Mammary epithelial cell (primary cell): Measurements from ENCODE around the gene PTGDS.

Experiments used
- CTCF ChIP-seq, 2 donors: IDR thresholded peaks in 1 of 2; conservative IDR thresholded peaks in 1 of 2; 2 replicates each; pipeline ENCODE4 v1.5.1; 2011 to 2012; ENCODE audit warnings: inconsistent platforms in 2 of 2, low read length in 2 of 2, mild to moderate bottlenecking in 2 of 2, control low read depth in 1 of 2, low read depth in 1 of 2; ENCODE audit not compliant: insufficient read depth in 1 of 2; ENCODE audit errors: extremely low read depth in 1 of 2
- EZH2 ChIP-seq: IDR thresholded peaks from 2 replicates; pipeline ENCODE4 v1.6.1; 2012; ENCODE audit warnings: low read length, inconsistent platforms, borderline replicate concordance

- TF ChIP-seq CTCF (conservative IDR thresholded peaks at IDR 0.05 in 1 of 2, IDR thresholded peaks at IDR 0.05 in 1 of 2; ENCODE audit: extremely low read depth in 1 of 2, insufficient read depth in 1 of 2, low read depth in 1 of 2, low read length in 2 of 2), result no peak
- TF ChIP-seq EZH2, result no peak
These were observed 52.7 kb downstream of the PTGDS start for GRCh38 chr9:137030006-137030405.
